Panc1 (cell line): ENCODE results near the gene SEL1L2. TPM values are rescaled to one million over a fixed set of nuclear protein-coding genes. Genes with fewer than 3 reads are reported as not detected.

Experiments
- ATAC-seq: fragments of 200-7000 bp; cut with Tn5 transposase; 2 replicates; pipeline ENCODE4 v1.9.1; 2020; ENCODE audit warnings: mild to moderate bottlenecking, moderate library complexity
- BruUV-seq: library from RNA; stranded (reverse); fragments of 400-500 nt; replicated peaks from 2 replicates; lab custom pipeline; 2021; lab: Mats Ljungman, UMichigan
- CTCF ChIA-PET: fragments of 300-600 bp; sonication (Branson Sonifier 250); formaldehyde crosslinking; loops from one replicate; lab custom pipeline; 2022; ENCODE audit warnings: antibody characterized with exemption; lab: Charles Lee
- POLR2A ChIA-PET: fragments of 300-600 bp; sonication (Branson Sonifier 250); formaldehyde crosslinking; loops from one replicate; lab custom pipeline; 2022; ENCODE audit warnings: antibody characterized with exemption; lab: Charles Lee
- DNase-seq: peaks from one replicate; pipeline ENCODE4 v3.0.0-alpha.2; 2010; ENCODE audit warnings: low read depth, low spot score
- H3K27ac ChIP-seq: 2 replicates; pipeline ENCODE4 v1.5.1; 2011; ENCODE audit warnings: mild to moderate bottlenecking, low read length, inconsistent platforms
- H3K27me3 ChIP-seq: fragments of 200-500 bp; sonication (Bioruptor generic); 2 replicates; pipeline ENCODE4 v1.6.0; 2014; ENCODE audit warnings: low read length, inconsistent platforms; ENCODE audit not compliant: control insufficient read depth, insufficient read depth
- H3K36me3 ChIP-seq: fragments of 200-500 bp; sonication (Bioruptor generic); 2 replicates; pipeline ENCODE4 v1.5.1; 2014; ENCODE audit warnings: inconsistent platforms, mild to moderate bottlenecking, low read length, moderate library complexity; ENCODE audit not compliant: control insufficient read depth, insufficient read depth
- H3K4me1 ChIP-seq: 2 replicates; pipeline ENCODE4 v1.5.1; 2011; ENCODE audit warnings: inconsistent platforms, mild to moderate bottlenecking, low read length, moderate library complexity; ENCODE audit not compliant: control insufficient read depth, insufficient read depth
- H3K4me3 ChIP-seq, 2 experiments: 2 replicates each; pipeline ENCODE4 v1.5.1; 2011 to 2012; ENCODE audit warnings: low read depth in 2 of 2, low read length in 2 of 2, mild to moderate bottlenecking in 2 of 2, inconsistent platforms in 1 of 2, moderate library complexity in 1 of 2
- H3K9me3 ChIP-seq: fragments of 200-500 bp; sonication (Bioruptor generic); 2 replicates; pipeline ENCODE4 v1.5.1; 2014; ENCODE audit warnings: low read depth, mild to moderate bottlenecking, inconsistent platforms, low read length, moderate library complexity; ENCODE audit not compliant: control insufficient read depth, insufficient read depth
- POLR2AphosphoS5 ChIP-seq: IDR thresholded peaks from 2 replicates; pipeline ENCODE4 v1.6.1; 2012; ENCODE audit warnings: mild to moderate bottlenecking, low read depth, low read length, moderate library complexity
- REST ChIP-seq, 2 experiments: IDR thresholded peaks; 2 replicates each; pipeline ENCODE4 v1.6.1; 2011 to 2012; ENCODE audit warnings: low read depth in 2 of 2, control low read depth in 1 of 2, low read length in 1 of 2, mild to moderate bottlenecking in 1 of 2, moderate library complexity in 1 of 2; ENCODE audit not compliant: insufficient read depth in 1 of 2
- SIN3A ChIP-seq: IDR thresholded peaks from 2 replicates; pipeline ENCODE4 v1.6.1; 2012; ENCODE audit warnings: low read depth, mild to moderate bottlenecking, low read length, moderate library complexity, borderline replicate concordance; ENCODE audit not compliant: insufficient read depth
- TCF7L2 ChIP-seq: IDR thresholded peaks from 2 replicates; pipeline ENCODE4 v1.6.1; 2011; ENCODE audit warnings: mild to moderate bottlenecking, low read depth, low read length, inconsistent platforms
- in situ Hi-C: cut with HindIII; loops from 2 replicates; pipeline ENCODE4 v1.10.0; 2016; ENCODE audit warnings: low sequenced_read_pairs, low pct_unique_long_range_greater_than_20kb
- intact Hi-C: fragments of 100-400 bp; cut with micrococcal nuclease; formaldehyde crosslinking; loops from one replicate; pipeline ENCODE4 v1.10.0; 2022; ENCODE audit not compliant: unreplicated experiment
- total RNA-seq: library from RNA; stranded (reverse); gene quantifications from one replicate; pipeline ENCODE4 v1.2.1, GENCODE V29; 2021; ENCODE audit not compliant: unreplicated experiment
- TF ChIP-seq, protein P1 (sequence below): fragments of 450-650 bp; IDR thresholded peaks from 2 replicates; pipeline ENCODE4 v1.5.1; 2017; ENCODE audit warnings: mild to moderate bottlenecking

The SEL1L2 gene
- total RNA-seq, 1 experiment from 2014 or later, result not detected

- DNase-seq, result no peak
- ChIA-PET CTCF (no interaction called here), POLR2A (no interaction called here)
- no peaks in the 10 kb centered on the region for H3K27me3 ChIP-seq
- no peak overlapping the region for H3K4me3 ChIP-seq
- no peaks in the 10 kb centered on the region for H3K36me3 ChIP-seq
- no peaks in the 10 kb centered on the region for H3K4me1 ChIP-seq
- intact Hi-C loops, result no loop called here
- H3K9me3 ChIP-seq, result no peaks in the 10 kb centered on the region
- no peak overlapping the region for H3K27ac ChIP-seq
- no TSS peak for BruUV-seq
- in situ Hi-C loops, result no loop called here
- TF ChIP-seq, protein P1, sequence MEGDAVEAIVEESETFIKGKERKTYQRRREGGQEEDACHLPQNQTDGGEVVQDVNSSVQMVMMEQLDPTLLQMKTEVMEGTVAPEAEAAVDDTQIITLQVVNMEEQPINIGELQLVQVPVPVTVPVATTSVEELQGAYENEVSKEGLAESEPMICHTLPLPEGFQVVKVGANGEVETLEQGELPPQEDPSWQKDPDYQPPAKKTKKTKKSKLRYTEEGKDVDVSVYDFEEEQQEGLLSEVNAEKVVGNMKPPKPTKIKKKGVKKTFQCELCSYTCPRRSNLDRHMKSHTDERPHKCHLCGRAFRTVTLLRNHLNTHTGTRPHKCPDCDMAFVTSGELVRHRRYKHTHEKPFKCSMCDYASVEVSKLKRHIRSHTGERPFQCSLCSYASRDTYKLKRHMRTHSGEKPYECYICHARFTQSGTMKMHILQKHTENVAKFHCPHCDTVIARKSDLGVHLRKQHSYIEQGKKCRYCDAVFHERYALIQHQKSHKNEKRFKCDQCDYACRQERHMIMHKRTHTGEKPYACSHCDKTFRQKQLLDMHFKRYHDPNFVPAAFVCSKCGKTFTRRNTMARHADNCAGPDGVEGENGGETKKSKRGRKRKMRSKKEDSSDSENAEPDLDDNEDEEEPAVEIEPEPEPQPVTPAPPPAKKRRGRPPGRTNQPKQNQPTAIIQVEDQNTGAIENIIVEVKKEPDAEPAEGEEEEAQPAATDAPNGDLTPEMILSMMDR, result no peak
- TF ChIP-seq REST (IDR thresholded peaks at IDR 0.05; ENCODE audit: insufficient read depth in 1 of 2, low read depth in 2 of 2, low read length in 1 of 2) (no peak), TCF7L2 (no peak), POLR2AphosphoS5 (no peak), SIN3A (no peak)
- ATAC-seq, result no peak
These were observed 134.8 kb downstream of the SEL1L2 start for GRCh38 chr20:13855613-13856012.

DNA sequence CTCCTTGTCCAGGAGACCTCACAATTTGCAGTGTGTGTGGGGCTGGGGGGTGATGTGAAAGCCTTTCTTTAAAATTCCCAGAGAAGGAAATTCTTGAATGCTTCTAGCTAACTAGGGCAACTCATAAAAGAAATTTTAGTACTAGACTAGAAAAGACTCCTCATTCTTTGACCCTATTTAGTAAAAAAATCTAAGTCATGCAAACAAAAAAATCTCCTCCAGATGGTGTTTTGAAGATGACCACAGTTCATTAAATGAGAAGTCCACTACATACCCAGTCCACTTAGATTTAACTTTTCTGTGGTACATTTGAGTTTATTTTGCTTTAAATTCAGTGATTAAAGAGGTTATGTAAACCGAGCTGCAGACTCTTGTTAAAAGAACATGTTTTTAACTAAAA is 138.1 kb downstream of the SEL1L2 start:
- in situ Hi-C loops (no loop called here), intact Hi-C loops (no loop called here)
- ChIA-PET POLR2A (no interaction called here), CTCF (no interaction called here)
- TF ChIP-seq TCF7L2 (no peak), POLR2AphosphoS5 (no peak), REST (IDR thresholded peaks at IDR 0.05; ENCODE audit: insufficient read depth in 1 of 2, low read depth in 2 of 2, low read length in 1 of 2) (no peak), SIN3A (no peak)
- TF ChIP-seq, protein P1, result no peak
- Histone ChIP-seq H3K9me3 (no peaks in the 10 kb centered on the region), H3K4me3 (no peak overlapping the region), H3K27ac (no peak overlapping the region), H3K4me1 (no peaks in the 10 kb centered on the region), H3K36me3 (no peaks in the 10 kb centered on the region), H3K27me3 (no peaks in the 10 kb centered on the region; the same call in 1 of the 2 replicates)
- no TSS peak for BruUV-seq
- no peak for ATAC-seq
- no peak for DNase-seq
